Measurements from ENCODE around the gene PLCD1. TPM values are rescaled to one million over a fixed set of nuclear protein-coding genes. Genes with fewer than 3 reads are reported as not detected.
A peak's percentile ranks its signal among the peaks of the same experiment; 100 is the strongest.

PLCD1 gene
- total and polyA plus RNA-seq, 2 of the 13 experiments (the other 11 are each of a cell fraction or from before 2014, with no cell fraction given), result 10.1 to 12.4 TPM

- TF ChIP-seq ZNF124 (CRISPR knock-in tag; IDR thresholded peaks at IDR 0.05) (no peak), ZSCAN5A (CRISPR knock-in tag; IDR thresholded peaks at IDR 0.05; ENCODE audit: borderline replicate concordance) (no peak), MAFK (conservative IDR thresholded peaks at IDR 0.05 in 1 of 2, IDR thresholded peaks at IDR 0.05 in 1 of 2; ENCODE audit: low read length in 2 of 2) (no peak), PBX3 (CRISPR knock-in tag; IDR thresholded peaks at IDR 0.05; ENCODE audit: borderline replicate concordance) (no peak)
These were observed 37.0 kb downstream of the PLCD1 start (continued) for GRCh38 chr3:37992271-37993066.

GRCh38 chr3:37991823-37992222 lies 37.6 kb downstream of the PLCD1 start:
- ChIA-PET CTCF (ENCODE audit: low intra/inter-chr PET ratio, low total read pairs) (no interaction called here), POLR2A (no interaction called here)
- no peaks in the 10 kb centered on the region for H4K20me1 ChIP-seq (ENCODE audit: insufficient read depth, low read length)
- H3K36me3 ChIP-seq (replicated peaks in 1 of 2; ENCODE audit: control insufficient read depth in 1 of 2, insufficient read depth in 2 of 2, low read length in 2 of 2), result no peaks in the 10 kb centered on the region
- peaks cover 1 to 13% of the 10 kb centered on the region in 2 experiments; a peak in 4 of 5 replicates for H3K27me3 ChIP-seq (ENCODE audit: control insufficient read depth in 1 of 2, insufficient read depth in 2 of 2, low read length in 2 of 2)
- no peak for DNase-seq (ENCODE audit: low spot score)
- in situ Hi-C loops (cut with HindIII; ENCODE audit: extremely low pct_ligation_motif_present, low pct_unique_long_range_greater_than_20kb) (no loop called here), intact Hi-C loops (cut with micrococcal nuclease; ENCODE audit: unreplicated experiment) (no loop called here)
- H3K4me3 ChIP-seq (replicated peaks in 1 of 3; ENCODE audit: insufficient read depth in 1 of 3, low read depth in 2 of 3, low read length in 3 of 3), result no peak overlapping the region; a peak in 1 of 6 replicates
- no peak for ATAC-seq
- peaks cover 88% of the 10 kb centered on the region for H3K4me1 ChIP-seq (ENCODE audit: insufficient read depth, low read length)
- no peaks in the 10 kb centered on the region for H3K79me2 ChIP-seq (ENCODE audit: insufficient read depth, low read length)
- no peak overlapping the region for H2AFZ ChIP-seq (ENCODE audit: low read length)
- no peak for FAIRE-seq
- no peak overlapping the region for H3K9ac ChIP-seq (ENCODE audit: insufficient read depth, low read depth, low read length)
- peak overlapping the region; percentile 68 for H3K4me2 ChIP-seq (ENCODE audit: low read depth, low read length)
- no peaks in the 10 kb centered on the region for H3K9me3 ChIP-seq (ENCODE audit: low read length)
- BruUV-seq (replicated peaks), result no TSS peak
- H3K27ac ChIP-seq (ENCODE audit: extremely low read length, insufficient read depth, low read length), result no peak overlapping the region
- 51% methylated on average over 3 of the region's 7 CpGs for WGBS (ENCODE audit: low lambda C conversion rate)
- TF ChIP-seq ZFP90 (CRISPR knock-in tag; IDR thresholded peaks at IDR 0.05; ENCODE audit: borderline replicate concordance) (no peak), SIX4 (CRISPR knock-in tag; IDR thresholded peaks at IDR 0.05) (no peak), ISL2 (CRISPR knock-in tag; IDR thresholded peaks at IDR 0.05) (no peak), RARA (CRISPR knock-in tag; IDR thresholded peaks at IDR 0.05) (no peak), ZNF18 (CRISPR knock-in tag; IDR thresholded peaks at IDR 0.05; ENCODE audit: insufficient replicate concordance) (no peak), ZNF350 (CRISPR knock-in tag; IDR thresholded peaks at IDR 0.05; ENCODE audit: borderline replicate concordance, low read depth) (no peak), ZNF501 (CRISPR knock-in tag; IDR thresholded peaks at IDR 0.05) (no peak), ZNF687 (CRISPR knock-in tag; IDR thresholded peaks at IDR 0.05) (no peak), ZNF367 (CRISPR knock-in tag; IDR thresholded peaks at IDR 0.05; ENCODE audit: borderline replicate concordance) (no peak), GABPB1 (CRISPR knock-in tag; IDR thresholded peaks at IDR 0.05) (no peak)

Measured in HepG2 (cell line).